T-helper 2 cell treated with Interferon-gamma antibody and Interleukin-4, amounts not matched to agents 100 ng/mL and 5 ng/mL, for 36 hours (primary cell): ENCODE results near the gene BNIP5. TPM values are rescaled to one million over a fixed set of nuclear protein-coding genes. Genes with fewer than 3 reads are reported as not detected.

Source experiments
- intact Hi-C: fragments of 100-400 bp; cut with micrococcal nuclease; formaldehyde crosslinking; loops from one replicate; pipeline ENCODE4 v1.15.1; 2023
- total RNA-seq: library from RNA; stranded (reverse); gene quantifications from 2 replicates; pipeline ENCODE4 v1.2.3, GENCODE V29; 2022

BNIP5 gene
- total RNA-seq, 1 donor from 2014 or later: not detected

- intact Hi-C loops: no loop called here
These were observed 39.2 kb downstream of the BNIP5 start for GRCh38 chr6:36297511-36297910.

GRCh38 chr6:36297051-36297450, 39.6 kb downstream of the BNIP5 start:
- intact Hi-C loops: no loop called here

GRCh38 chr6:36296240-36296639, 40.4 kb downstream of the BNIP5 start:
- intact Hi-C loops: no loop called here

GRCh38 chr6:36292170-36292569, 44.5 kb downstream of the BNIP5 start:
- intact Hi-C loops: no loop called here

- intact Hi-C loops: no loop called here
These were observed 45.7 kb downstream of the BNIP5 start for GRCh38 chr6:36290668-36291620.

- intact Hi-C loops: no loop called here
These were observed 47.3 kb downstream of the BNIP5 start for GRCh38 chr6:36289281-36289878.

- intact Hi-C loops: no loop called here
These were observed 49.8 kb downstream of the BNIP5 start for GRCh38 chr6:36286858-36287257.

GRCh38 chr6:36285797-36286196, 50.9 kb downstream of the BNIP5 start:
- intact Hi-C loops: no loop called here

GRCh38 chr6:36285187-36285671, 51.5 kb downstream of the BNIP5 start:
- intact Hi-C loops: no loop called here

GRCh38 chr6:36284359-36284758, 52.3 kb downstream of the BNIP5 start:
- intact Hi-C loops: no loop called here

- intact Hi-C loops: no loop called here
These were observed 53.1 kb downstream of the BNIP5 start for GRCh38 chr6:36283608-36284007.

GRCh38 chr6:36280983-36281382, 55.7 kb downstream of the BNIP5 start:
- intact Hi-C loops: no loop called here

- intact Hi-C loops: no loop called here
These were observed 56.2 kb downstream of the BNIP5 start for GRCh38 chr6:36280467-36280866.

GRCh38 chr6:36277946-36278470, 58.7 kb downstream of the BNIP5 start:
- intact Hi-C loops: no loop called here

GRCh38 chr6:36276581-36277536, 59.8 kb downstream of the BNIP5 start:
- intact Hi-C loops: no loop called here

- intact Hi-C loops: no loop called here
These were observed 62.7 kb downstream of the BNIP5 start for GRCh38 chr6:36273802-36274514.

GRCh38 chr6:36273067-36273466, 63.6 kb downstream of the BNIP5 start:
- intact Hi-C loops: no loop called here

GRCh38 chr6:36272234-36272633, 64.5 kb downstream of the BNIP5 start:
- intact Hi-C loops: no loop called here

- intact Hi-C loops: no loop called here
These were observed 66.6 kb downstream of the BNIP5 start, which contains the start of gene PNPLA1 for GRCh38 chr6:36269834-36270705. Gene PNPLA1 (plus strand): TSS chr6:36270060. CDS start chr6:36270460, 400 bp downstream.
